Left lung (tissue), 10 donors: ENCODE data around the gene GALNT5. TPM values are rescaled to one million over a fixed set of nuclear protein-coding genes. Genes with fewer than 3 reads are reported as not detected.

ENCODE experiments used
- ATAC-seq: fragments of 200-7000 bp; cut with Tn5 transposase; one replicate; pipeline ENCODE4 v1.9.1; 2020; ENCODE audit warnings: moderate library complexity
- DNase-seq, 4 donors: peaks; one replicate each; pipeline ENCODE4 v3.0.0-alpha.2; 2013 to 2020
- H3K27ac ChIP-seq, 2 donors: fragments of 200-600 bp; sonication (generic) in 1 of 2; one replicate each; pipeline versions ENCODE4 v1.5.0 to v1.8.0; 2020 to 2021
- H3K27me3 ChIP-seq, 2 donors: fragments of 200-600 bp; sonication (generic) in 1 of 2; one replicate each; pipeline versions ENCODE4 v1.5.0 to v1.8.0; 2020 to 2021
- H3K36me3 ChIP-seq, 2 donors: fragments of 200-600 bp; sonication (generic) in 1 of 2; one replicate each; pipeline versions ENCODE4 v1.5.0 to v1.8.0; 2020 to 2021
- H3K4me1 ChIP-seq, 2 donors: fragments of 200-600 bp; one replicate each; pipeline ENCODE4 v1.8.0; 2021
- H3K4me3 ChIP-seq, 2 donors: fragments of 200-600 bp; sonication (generic) in 1 of 2; one replicate each; pipeline versions ENCODE4 v1.5.0 to v1.8.0; 2020 to 2021; ENCODE audit warnings: mild to moderate bottlenecking in 1 of 2
- H3K9me3 ChIP-seq, 2 donors: fragments of 200-600 bp; sonication (generic) in 1 of 2; one replicate each; pipeline versions ENCODE4 v1.5.0 to v1.8.0; 2020 to 2021
- intact Hi-C, 2 donors: fragments of 100-400 bp; cut with DNase I; formaldehyde crosslinking; loops; one replicate each; pipeline versions ENCODE4 v1.11.2 to v1.14.2; 2022
- polyA plus RNA-seq, 6 donors: library from polyadenylated mRNA; unstranded; fragments of 120-200 nt; gene quantifications; one replicate each; pipeline ENCODE4 v1.2.1, GENCODE V29; 2013; ENCODE audit not compliant: insufficient read length in 6 of 6
- total RNA-seq, 2 donors: library from RNA; stranded (reverse); fragmentation: NEBNext Ultra II Directional; extraction: Animal tissue kit (Norgen Biotek cat#: 25700); gene quantifications; one replicate each; pipeline ENCODE4 v1.2.1, GENCODE V29; 2021
- TF ChIP-seq, protein P1 (sequence below), 2 donors: fragments of 200-600 bp; sonication (generic) in 1 of 2; IDR thresholded peaks; one replicate each; pipeline versions ENCODE4 v1.5.0 to v1.8.0; 2021; ENCODE audit warnings: antibody characterized with exemption in 2 of 2
- donor health status: DM: no; HTN: yes; CAD: no.
- donor health status: DM: no; HTN: no; CAD: no.

GALNT5 gene
- total and polyA plus RNA-seq, 8 donors, result 6.1 to 59.4 (median 7.1) TPM

DNA sequence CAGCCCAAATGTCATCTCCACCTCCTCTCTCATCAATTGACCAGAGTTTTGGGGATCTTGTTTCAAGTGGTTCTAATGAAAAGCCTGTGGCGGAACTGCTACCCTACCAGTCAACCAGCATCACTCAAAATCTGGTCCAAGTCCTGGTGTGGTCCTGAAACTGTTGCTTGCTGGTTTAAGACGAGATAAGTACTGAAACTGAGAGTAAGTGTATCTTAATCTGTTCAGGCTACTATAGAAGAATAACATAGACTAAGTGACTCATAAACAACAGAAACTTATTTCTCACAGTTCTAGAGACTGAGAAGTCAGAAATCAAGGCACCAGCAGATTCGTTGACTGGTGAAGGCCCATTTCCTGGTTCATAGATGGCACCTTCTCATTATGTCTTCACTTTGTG, 879 bp upstream of the GALNT5 start:
- TF ChIP-seq, protein P1, sequence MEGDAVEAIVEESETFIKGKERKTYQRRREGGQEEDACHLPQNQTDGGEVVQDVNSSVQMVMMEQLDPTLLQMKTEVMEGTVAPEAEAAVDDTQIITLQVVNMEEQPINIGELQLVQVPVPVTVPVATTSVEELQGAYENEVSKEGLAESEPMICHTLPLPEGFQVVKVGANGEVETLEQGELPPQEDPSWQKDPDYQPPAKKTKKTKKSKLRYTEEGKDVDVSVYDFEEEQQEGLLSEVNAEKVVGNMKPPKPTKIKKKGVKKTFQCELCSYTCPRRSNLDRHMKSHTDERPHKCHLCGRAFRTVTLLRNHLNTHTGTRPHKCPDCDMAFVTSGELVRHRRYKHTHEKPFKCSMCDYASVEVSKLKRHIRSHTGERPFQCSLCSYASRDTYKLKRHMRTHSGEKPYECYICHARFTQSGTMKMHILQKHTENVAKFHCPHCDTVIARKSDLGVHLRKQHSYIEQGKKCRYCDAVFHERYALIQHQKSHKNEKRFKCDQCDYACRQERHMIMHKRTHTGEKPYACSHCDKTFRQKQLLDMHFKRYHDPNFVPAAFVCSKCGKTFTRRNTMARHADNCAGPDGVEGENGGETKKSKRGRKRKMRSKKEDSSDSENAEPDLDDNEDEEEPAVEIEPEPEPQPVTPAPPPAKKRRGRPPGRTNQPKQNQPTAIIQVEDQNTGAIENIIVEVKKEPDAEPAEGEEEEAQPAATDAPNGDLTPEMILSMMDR (IDR thresholded peaks at IDR 0.05), result no peak
- H3K4me1 ChIP-seq, result no peaks in the 10 kb centered on the region
- no peak overlapping the region for H3K27ac ChIP-seq
- DNase-seq, result no peak
- intact Hi-C loops, result no loop called here
- H3K27me3 ChIP-seq, result no peaks in the 10 kb centered on the region
- no peak overlapping the region for H3K4me3 ChIP-seq
- no peak for ATAC-seq
- no peaks in the 10 kb centered on the region for H3K9me3 ChIP-seq
- H3K36me3 ChIP-seq, result no peaks in the 10 kb centered on the region

DNA sequence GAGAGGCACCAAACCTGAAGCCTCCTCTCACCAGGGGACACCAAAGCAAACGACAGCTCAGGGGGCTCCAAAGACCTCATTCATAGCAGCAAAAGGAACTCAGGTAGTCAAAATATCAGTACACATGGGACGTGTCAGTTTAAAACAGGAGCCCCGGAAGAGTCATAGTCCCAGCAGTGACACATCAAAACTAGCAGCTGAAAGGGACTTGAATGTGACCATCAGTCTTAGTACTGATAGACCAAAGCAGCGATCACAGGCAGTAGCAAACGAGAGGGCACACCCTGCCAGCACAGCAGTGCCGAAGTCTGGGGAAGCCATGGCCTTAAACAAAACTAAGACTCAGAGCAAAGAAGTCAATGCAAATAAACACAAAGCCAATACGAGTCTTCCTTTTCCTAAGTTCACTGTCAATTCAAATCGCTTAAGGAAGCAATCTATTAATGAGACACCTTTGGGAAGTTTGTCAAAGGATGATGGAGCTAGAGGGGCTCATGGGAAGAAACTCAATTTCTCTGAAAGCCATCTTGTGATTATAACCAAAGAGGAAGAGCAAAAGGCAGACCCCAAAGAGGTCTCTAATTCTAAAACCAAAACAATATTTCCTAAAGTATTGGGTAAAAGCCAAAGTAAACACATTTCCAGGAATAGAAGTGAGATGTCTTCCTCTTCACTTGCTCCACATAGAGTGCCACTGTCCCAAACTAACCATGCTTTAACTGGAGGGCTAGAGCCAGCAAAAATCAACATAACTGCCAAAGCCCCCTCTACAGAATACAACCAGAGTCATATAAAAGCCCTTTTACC, 1.2 kb downstream of the GALNT5 start:
- peak overlapping the region; percentile 57 to 74 for H3K27ac ChIP-seq
- DNase-seq (no peak), ATAC-seq (peak; percentile 29)
- intact Hi-C loops, result no loop called here
- TF ChIP-seq, protein P1 (IDR thresholded peaks at IDR 0.05), result no peak
- peak overlapping the region; percentile 27 to 36 for H3K4me3 ChIP-seq
- H3K9me3 ChIP-seq, result no peaks in the 10 kb centered on the region
- no peaks in the 10 kb centered on the region for H3K27me3 ChIP-seq
- H3K36me3 ChIP-seq, result no peaks in the 10 kb centered on the region
- no peaks in the 10 kb centered on the region for H3K4me1 ChIP-seq

DNA sequence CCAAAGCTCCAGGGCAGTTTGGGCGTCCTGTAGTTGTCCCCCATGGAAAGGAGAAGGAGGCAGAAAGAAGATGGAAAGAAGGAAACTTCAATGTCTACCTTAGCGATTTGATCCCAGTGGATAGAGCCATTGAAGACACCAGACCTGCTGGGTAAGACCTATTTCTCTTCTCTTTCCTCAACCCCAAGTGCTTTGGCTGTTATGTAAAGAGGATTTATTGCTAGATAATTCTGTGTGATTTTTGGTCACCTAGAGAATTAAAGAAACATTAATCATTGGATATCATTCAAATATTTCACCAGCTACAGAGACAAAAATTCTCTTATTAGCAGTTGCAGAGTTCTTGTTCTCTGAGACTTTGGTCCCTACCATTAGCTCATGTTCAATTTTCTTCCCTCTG, 1.9 kb downstream of the GALNT5 start:
- TF ChIP-seq, protein P1 (IDR thresholded peaks at IDR 0.05), result no peak
- Histone ChIP-seq H3K4me3 (peak overlapping the region in 1 of 2 donors; percentile 36), H3K36me3 (no peaks in the 10 kb centered on the region), H3K4me1 (no peaks in the 10 kb centered on the region), H3K27me3 (no peaks in the 10 kb centered on the region), H3K9me3 (no peaks in the 10 kb centered on the region), H3K27ac (peak overlapping the region in 1 of 2 donors; percentile 64)
- intact Hi-C loops, result no loop called here
- ATAC-seq, result no peak
- DNase-seq, result no peak

DNA sequence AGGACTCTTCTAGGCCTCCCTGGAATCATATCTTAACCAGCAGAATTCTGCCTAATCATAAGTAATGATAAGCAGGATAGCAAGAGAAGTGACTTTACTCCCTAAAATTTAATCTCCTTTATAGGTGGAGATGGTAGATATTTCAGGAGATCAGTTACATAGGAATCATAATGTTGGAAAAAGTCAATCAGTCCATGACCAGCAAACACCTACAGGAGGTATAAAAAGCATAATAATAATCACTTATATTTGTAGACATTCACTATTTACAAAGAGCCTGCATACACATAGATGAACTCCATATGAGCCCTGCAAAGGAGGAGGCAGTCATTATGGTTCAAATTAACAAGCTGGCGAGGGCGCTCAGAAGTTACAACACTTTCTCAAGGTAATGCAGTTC, 2.5 kb downstream of the GALNT5 start:
- H3K27ac ChIP-seq, result peak overlapping the region; percentile 21 to 64
- no peaks in the 10 kb centered on the region for H3K4me1 ChIP-seq
- no peaks in the 10 kb centered on the region for H3K36me3 ChIP-seq
- ATAC-seq, result no peak
- DNase-seq, result no peak
- no peaks in the 10 kb centered on the region for H3K9me3 ChIP-seq
- peak overlapping the region in 1 of 2 donors; percentile 36 for H3K4me3 ChIP-seq
- TF ChIP-seq, protein P1 (IDR thresholded peaks at IDR 0.05), result no peak
- intact Hi-C loops, result no loop called here
- no peaks in the 10 kb centered on the region for H3K27me3 ChIP-seq

DNA sequence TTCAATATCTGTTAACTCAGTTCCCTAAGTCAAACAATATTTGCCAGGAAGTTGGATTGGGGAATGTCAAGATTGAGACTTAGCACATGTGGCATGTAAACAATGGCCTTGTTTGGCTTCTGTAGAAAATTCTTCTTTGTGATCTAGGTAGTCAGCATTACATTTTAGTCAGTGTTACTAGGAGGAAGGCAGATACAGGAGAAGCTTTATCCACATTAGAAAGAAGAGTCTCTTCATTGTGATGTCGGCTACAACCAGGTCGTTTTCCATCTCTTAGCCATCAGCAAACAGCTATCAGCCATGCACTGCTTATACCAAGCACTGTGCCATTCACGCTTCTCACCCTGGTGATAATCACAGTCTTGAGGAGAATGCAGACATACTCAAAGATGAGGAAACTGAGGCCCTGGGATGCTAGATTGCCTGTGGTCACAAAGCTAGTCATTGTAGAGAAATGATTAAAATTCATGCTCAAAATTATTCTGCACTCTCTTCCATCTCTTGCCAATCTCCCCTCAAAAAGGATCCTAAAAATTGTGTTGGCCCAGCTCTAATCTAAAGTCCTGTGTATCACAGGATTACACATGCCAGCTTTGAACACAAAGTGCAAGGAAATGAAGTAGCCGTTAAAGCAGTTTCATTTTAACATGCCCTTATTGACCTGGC, 3.2 kb downstream of the GALNT5 start:
- H3K4me3 ChIP-seq, result peak overlapping the region in 1 of 2 donors; percentile 36
- intact Hi-C loops, result no loop called here

More for the DNA sequence above, 3.2 kb downstream of the GALNT5 start:
- ATAC-seq (peak; percentile 3), DNase-seq (no peak)
- Histone ChIP-seq H3K27me3 (no peaks in the 10 kb centered on the region), H3K9me3 (no peaks in the 10 kb centered on the region), H3K36me3 (no peaks in the 10 kb centered on the region), H3K27ac (peak overlapping the region; percentile 64 to 65), H3K4me1 (no peaks in the 10 kb centered on the region)
- TF ChIP-seq, protein P1 (IDR thresholded peaks at IDR 0.05), result no peak
